ENCODE measurements around the gene TBK1. TPM values are rescaled to one million over a fixed set of nuclear protein-coding genes. Genes with fewer than 3 reads are reported as not detected.

Gene TBK1
- total RNA-seq, 1 experiment from 2014 or later: 26.2 TPM

- ChIA-PET CTCF (no interaction called here), POLR2A (ENCODE audit: unreplicated experiment) (no interaction called here)
- Histone ChIP-seq H3K9me2 (ENCODE audit: insufficient read depth) (no peaks in the 10 kb centered on the region), H3K27ac (no peak overlapping the region), H3F3A (ENCODE audit: insufficient read depth, low read depth) (no peaks in the 10 kb centered on the region), H3K4me2 (no peak overlapping the region), H4K20me1 (ENCODE audit: insufficient read depth) (no peaks in the 10 kb centered on the region), H3K4me1 (replicated peaks; ENCODE audit: insufficient read depth) (no peaks in the 10 kb centered on the region), H3K79me2 (ENCODE audit: low read depth) (no peaks in the 10 kb centered on the region), H2AFZ (no peak overlapping the region), H3K36me3 (ENCODE audit: low read depth) (no peaks in the 10 kb centered on the region), H3K27me3 (ENCODE audit: insufficient read depth, low read depth) (no peaks in the 10 kb centered on the region), H3K9me3 (ENCODE audit: insufficient read depth, low read depth) (no peaks in the 10 kb centered on the region), H3K4me3 (no peak overlapping the region)
- no peak for DNase-seq
- intact Hi-C loops (cut with micrococcal nuclease; ENCODE audit: unreplicated experiment): loop anchor here (10.0 kb wide), 1 partner anchor 250 kb away; no protein-coding TSS in a partner anchor
- TF ChIP-seq EZH2 (IDR thresholded peaks at IDR 0.05; ENCODE audit: low read depth) (no peak), CTCF (conservative IDR thresholded peaks at IDR 0.05) (no peak)
- BruUV-seq (replicated peaks): no TSS peak
Observed at GRCh38 chr12:64545081-64545382, 93.1 kb downstream of the TBK1 start.

GRCh38 chr12:64549108-64549507 is 97.2 kb downstream of the TBK1 start:
- no peaks in the 10 kb centered on the region for H3K27me3 ChIP-seq (ENCODE audit: insufficient read depth, low read depth)
- no peaks in the 10 kb centered on the region for H3K9me2 ChIP-seq (ENCODE audit: insufficient read depth)
- no peak overlapping the region for H3K4me3 ChIP-seq
- H3K4me1 ChIP-seq (replicated peaks; ENCODE audit: insufficient read depth): no peaks in the 10 kb centered on the region
- ChIA-PET POLR2A (ENCODE audit: unreplicated experiment) (no interaction called here), CTCF (interaction anchor here (1.1 to 1.8 kb wide), 5 partner anchors 12 to 149 kb away, joined by 3 to 7 read pairs (median 4); no protein-coding TSS in a partner anchor)
- H3K27ac ChIP-seq: no peak overlapping the region
- BruUV-seq (replicated peaks): no TSS peak
- H3K9me3 ChIP-seq (ENCODE audit: insufficient read depth, low read depth): no peaks in the 10 kb centered on the region
- intact Hi-C loops (cut with micrococcal nuclease; ENCODE audit: unreplicated experiment): loop anchor here (1.0 to 10.0 kb wide), 3 partner anchors 59 to 246 kb away; no protein-coding TSS in a partner anchor
- no peak for DNase-seq
- no peaks in the 10 kb centered on the region for H3K79me2 ChIP-seq (ENCODE audit: low read depth)
- no peaks in the 10 kb centered on the region for H3K36me3 ChIP-seq (ENCODE audit: low read depth)
- H4K20me1 ChIP-seq (ENCODE audit: insufficient read depth): no peaks in the 10 kb centered on the region
- no peak for TF ChIP-seq CTCF (conservative IDR thresholded peaks at IDR 0.05)
- no peak for TF ChIP-seq EZH2 (IDR thresholded peaks at IDR 0.05; ENCODE audit: low read depth)
- no peaks in the 10 kb centered on the region for H3F3A ChIP-seq (ENCODE audit: insufficient read depth, low read depth)
- no peak overlapping the region for H3K4me2 ChIP-seq
- no peak overlapping the region for H2AFZ ChIP-seq

GRCh38 chr12:64550755-64551154 is 98.8 kb downstream of the TBK1 start:
- ChIA-PET CTCF (interaction anchor here (1.8 kb wide), 1 partner anchor 147 kb away, joined by 7 read pairs; no protein-coding TSS in a partner anchor), POLR2A (ENCODE audit: unreplicated experiment) (no interaction called here)
- BruUV-seq (replicated peaks): no TSS peak
- Histone ChIP-seq H3K27ac (no peak overlapping the region), H3K9me2 (ENCODE audit: insufficient read depth) (no peaks in the 10 kb centered on the region), H3K4me2 (no peak overlapping the region), H3K79me2 (ENCODE audit: low read depth) (no peaks in the 10 kb centered on the region), H4K20me1 (ENCODE audit: insufficient read depth) (no peaks in the 10 kb centered on the region), H3F3A (ENCODE audit: insufficient read depth, low read depth) (no peaks in the 10 kb centered on the region), H3K27me3 (ENCODE audit: insufficient read depth, low read depth) (no peaks in the 10 kb centered on the region), H2AFZ (no peak overlapping the region), H3K36me3 (ENCODE audit: low read depth) (no peaks in the 10 kb centered on the region), H3K4me3 (no peak overlapping the region), H3K4me1 (replicated peaks; ENCODE audit: insufficient read depth) (no peaks in the 10 kb centered on the region), H3K9me3 (ENCODE audit: insufficient read depth, low read depth) (no peaks in the 10 kb centered on the region)
- TF ChIP-seq CTCF (conservative IDR thresholded peaks at IDR 0.05): no peak
- TF ChIP-seq EZH2 (IDR thresholded peaks at IDR 0.05; ENCODE audit: low read depth): no peak
- intact Hi-C loops (cut with micrococcal nuclease; ENCODE audit: unreplicated experiment): no loop called here
- DNase-seq: no peak
